WTC11 (cell line): Measurements from ENCODE around the gene CYB5B. TPM values are rescaled to one million over a fixed set of nuclear protein-coding genes. Genes with fewer than 3 reads are reported as not detected.

ENCODE experiments used
- ATAC-seq: fragments of 200-7000 bp; cut with Tn5 transposase; 2 replicates; pipeline ENCODE4 v1.10.0; 2021; ENCODE audit warnings: mild to moderate bottlenecking, moderate library complexity
- CTCF ChIA-PET: fragments of 300-600 bp; sonication (Branson Sonifier 250); formaldehyde crosslinking; loops from one replicate; lab custom pipeline; 2021; ENCODE audit warnings: antibody characterized with exemption; lab: Charles Lee
- POLR2A ChIA-PET: fragments of 350-600 bp; sonication (Branson Sonifier 250); formaldehyde crosslinking; loops from one replicate; lab custom pipeline; 2021; ENCODE audit warnings: antibody characterized with exemption; lab: Charles Lee
- DNase-seq: peaks from one replicate; pipeline ENCODE4 v3.0.0; 2021; ENCODE audit warnings: low spot score
- H3K27ac Mint-ChIP-seq: 2 replicates; pipeline ENCODE4 v1.8.0; 2021; ENCODE audit warnings: mixed read lengths
- H3K27me3 Mint-ChIP-seq: 2 replicates; pipeline ENCODE4 v1.8.0; 2021; ENCODE audit warnings: low read depth, mild to moderate bottlenecking, moderate library complexity, mixed read lengths
- H3K36me3 Mint-ChIP-seq: 2 replicates; pipeline ENCODE4 v1.8.0; 2021; ENCODE audit warnings: mixed read lengths
- H3K4me1 Mint-ChIP-seq: 2 replicates; pipeline ENCODE4 v1.8.0; 2022; ENCODE audit warnings: mixed read lengths
- H3K4me3 Mint-ChIP-seq: 2 replicates; pipeline ENCODE4 v1.8.0; 2021; ENCODE audit warnings: mild to moderate bottlenecking, moderate library complexity, mixed read lengths
- H3K9me3 Mint-ChIP-seq: 2 replicates; pipeline ENCODE4 v1.8.0; 2021; ENCODE audit warnings: mixed read lengths
- ARID4B ChIP-seq: sonication (generic); formaldehyde crosslinking; IDR thresholded peaks from 2 replicates; pipeline ENCODE4 v1.8.0; 2023; ENCODE audit warnings: missing genetic modification reagents, mild to moderate bottlenecking, borderline replicate concordance
- ATF3 ChIP-seq: sonication (generic); formaldehyde crosslinking; conservative IDR thresholded peaks from 2 replicates; pipeline ENCODE4 v1.8.1; 2022; ENCODE audit warnings: mild to moderate bottlenecking, missing genetic modification reagents
- ATF6 ChIP-seq: sonication (generic); formaldehyde crosslinking; IDR thresholded peaks from 2 replicates; pipeline ENCODE4 v1.8.1; 2023; ENCODE audit warnings: mild to moderate bottlenecking, missing genetic modification reagents
- CREM ChIP-seq: sonication (generic); formaldehyde crosslinking; IDR thresholded peaks from 2 replicates; pipeline ENCODE4 v1.8.1; 2022; ENCODE audit warnings: mild to moderate bottlenecking, missing genetic modification reagents, moderate library complexity
- CTCF ChIP-seq: fragments of 200-600 bp; IDR thresholded peaks from 2 replicates; pipeline ENCODE4 v1.8.0; 2022; ENCODE audit warnings: antibody characterized with exemption
- FOXP1 ChIP-seq: sonication (generic); formaldehyde crosslinking; IDR thresholded peaks from 2 replicates; pipeline ENCODE4 v1.8.0; 2022; ENCODE audit warnings: missing genetic modification reagents, mild to moderate bottlenecking, moderate library complexity, borderline replicate concordance
- GRHL2 ChIP-seq: fragments of 250-450 bp; sonication (Bioruptor Pico); IDR thresholded peaks from 2 replicates; pipeline ENCODE4 v1.8.0; 2022; ENCODE audit warnings: mild to moderate bottlenecking, moderate library complexity; ENCODE audit not compliant: insufficient replicate concordance, severe bottlenecking
- HMGA2 ChIP-seq: fragments of 250-450 bp; sonication (Bioruptor Pico); IDR thresholded peaks from 2 replicates; pipeline ENCODE4 v1.4.0; 2021; ENCODE audit warnings: mild to moderate bottlenecking, moderate library complexity
- IRF1 ChIP-seq: sonication (generic); formaldehyde crosslinking; IDR thresholded peaks from 2 replicates; pipeline ENCODE4 v1.8.0; 2023; ENCODE audit warnings: missing genetic modification reagents
- JAZF1 ChIP-seq: fragments of 250-450 bp; sonication (Bioruptor Pico); IDR thresholded peaks from 2 replicates; pipeline ENCODE4 v1.9.0; 2021; ENCODE audit warnings: moderate library complexity, mild to moderate bottlenecking, inconsistent platforms
- KAT7 ChIP-seq: sonication (generic); formaldehyde crosslinking; IDR thresholded peaks from 2 replicates; pipeline ENCODE4 v1.8.1; 2023; ENCODE audit warnings: missing genetic modification reagents, mild to moderate bottlenecking, borderline replicate concordance
- NFATC4 ChIP-seq: fragments of 250-450 bp; sonication (Bioruptor Pico); IDR thresholded peaks from 2 replicates; pipeline ENCODE4 v1.9.0; 2021; ENCODE audit warnings: mild to moderate bottlenecking
- NFE2L1 ChIP-seq: sonication (generic); formaldehyde crosslinking; IDR thresholded peaks from 2 replicates; pipeline ENCODE4 v1.8.1; 2023; ENCODE audit warnings: missing genetic modification reagents
- NR3C1 ChIP-seq: sonication (generic); formaldehyde crosslinking; conservative IDR thresholded peaks from 2 replicates; pipeline ENCODE4 v1.8.1; 2023; ENCODE audit warnings: low read depth, mild to moderate bottlenecking, missing genetic modification reagents
- OVOL2 ChIP-seq: fragments of 250-450 bp; sonication (Bioruptor Pico); IDR thresholded peaks from 2 replicates; pipeline ENCODE4 v1.9.0; 2021; ENCODE audit warnings: mild to moderate bottlenecking, borderline replicate concordance
- PRRX2 ChIP-seq: fragments of 250-450 bp; sonication (Bioruptor Pico); IDR thresholded peaks from 2 replicates; pipeline ENCODE4 v1.8.0; 2021; ENCODE audit warnings: mild to moderate bottlenecking
- STAT6 ChIP-seq: sonication (generic); formaldehyde crosslinking; conservative IDR thresholded peaks from 2 replicates; pipeline ENCODE4 v1.8.1; 2023; ENCODE audit warnings: mild to moderate bottlenecking, low read depth, missing genetic modification reagents, moderate library complexity
- ZNF138 ChIP-seq: sonication (generic); formaldehyde crosslinking; conservative IDR thresholded peaks from 2 replicates; pipeline ENCODE4 v1.8.1; 2022; ENCODE audit warnings: mild to moderate bottlenecking, moderate library complexity, missing genetic modification reagents
- ZNF232 ChIP-seq: sonication (generic); formaldehyde crosslinking; IDR thresholded peaks from 2 replicates; pipeline ENCODE4 v1.8.0; 2022; ENCODE audit warnings: mild to moderate bottlenecking, missing genetic modification reagents
- ZNF281 ChIP-seq: sonication (generic); formaldehyde crosslinking; IDR thresholded peaks from 2 replicates; pipeline ENCODE4 v1.8.0; 2023; ENCODE audit warnings: mild to moderate bottlenecking, missing genetic modification reagents
- ZNF396 ChIP-seq: fragments of 250-450 bp; sonication (Bioruptor Pico); IDR thresholded peaks from 2 replicates; pipeline ENCODE4 v1.8.0; 2021; ENCODE audit warnings: mild to moderate bottlenecking, moderate library complexity, borderline replicate concordance
- ZNF671 ChIP-seq: fragments of 250-450 bp; sonication (Bioruptor Pico); IDR thresholded peaks from 2 replicates; pipeline ENCODE4 v1.8.0; 2021; ENCODE audit warnings: mild to moderate bottlenecking
- total RNA-seq: library from RNA; stranded (reverse); gene quantifications from 3 replicates; pipeline ENCODE4 v1.2.3, GENCODE V29; 2021

The CYB5B gene
- total RNA-seq, 1 experiment from 2014 or later: 109 TPM

- TF ChIP-seq ZNF232 (CRISPR knock-in tag) (no peak), ATF6 (CRISPR knock-in tag) (no peak), NR3C1 (CRISPR knock-in tag) (no peak), ZNF396 (CRISPR knock-in tag) (no peak), KAT7 (CRISPR knock-in tag) (no peak), NFATC4 (no peak), FOXP1 (CRISPR knock-in tag) (no peak), CREM (CRISPR knock-in tag) (no peak), ATF3 (CRISPR knock-in tag) (no peak)
Measured at GRCh38 chr16:69481901-69482341, 57.5 kb downstream of the CYB5B start (continued).

GRCh38 chr16:69482410-69482991, 58.1 kb downstream of the CYB5B start:
- ATAC-seq: no peak
- H3K27ac Mint-ChIP-seq: no peak overlapping the region
- ChIA-PET POLR2A (no interaction called here), CTCF (no interaction called here)
- no peaks in the 10 kb centered on the region for H3K36me3 Mint-ChIP-seq
- H3K9me3 Mint-ChIP-seq: no peaks in the 10 kb centered on the region
- no peaks in the 10 kb centered on the region for H3K4me1 Mint-ChIP-seq
- H3K27me3 Mint-ChIP-seq: no peaks in the 10 kb centered on the region
- H3K4me3 Mint-ChIP-seq: no peak overlapping the region
- DNase-seq: no peak
- no peak for TF ChIP-seq CTCF
- no peak for TF ChIP-seq STAT6 (CRISPR knock-in tag)
- no peak for TF ChIP-seq HMGA2
- no peak for TF ChIP-seq ZNF138
- no peak for TF ChIP-seq OVOL2 (CRISPR knock-in tag)
- no peak for TF ChIP-seq ZNF671 (CRISPR knock-in tag)
- TF ChIP-seq PRRX2 (CRISPR knock-in tag): no peak
- TF ChIP-seq GRHL2 (CRISPR knock-in tag): no peak
- no peak for TF ChIP-seq JAZF1 (CRISPR knock-in tag)
- no peak for TF ChIP-seq NFE2L1 (CRISPR knock-in tag)
- no peak for TF ChIP-seq ARID4B
- no peak for TF ChIP-seq ZNF281 (CRISPR knock-in tag)
- no peak for TF ChIP-seq IRF1 (CRISPR knock-in tag)
